Thyroid gland (tissue), 4 donors: ENCODE data around the gene DSC2.

Experiments
- POLR2A ChIP-seq, 2 donors: fragments of 450-650 bp; IDR thresholded peaks; one replicate each; pipeline ENCODE4 v1.6.1; 2017; ENCODE audit warnings: antibody characterized with exemption in 2 of 2, mild to moderate bottlenecking in 2 of 2, moderate library complexity in 1 of 2
- TF ChIP-seq, protein P1 (sequence below), 6 experiments: fragments of 200-600 bp in 3 of 6; fragments of 450-650 bp in 3 of 6; sonication (generic) in 3 of 6; IDR thresholded peaks; one replicate each; pipeline ENCODE4 v1.5.1; 2016 to 2019; ENCODE audit warnings: antibody characterized with exemption in 6 of 6, mild to moderate bottlenecking in 2 of 6, inconsistent platforms in 1 of 6, moderate library complexity in 1 of 6

DNA sequence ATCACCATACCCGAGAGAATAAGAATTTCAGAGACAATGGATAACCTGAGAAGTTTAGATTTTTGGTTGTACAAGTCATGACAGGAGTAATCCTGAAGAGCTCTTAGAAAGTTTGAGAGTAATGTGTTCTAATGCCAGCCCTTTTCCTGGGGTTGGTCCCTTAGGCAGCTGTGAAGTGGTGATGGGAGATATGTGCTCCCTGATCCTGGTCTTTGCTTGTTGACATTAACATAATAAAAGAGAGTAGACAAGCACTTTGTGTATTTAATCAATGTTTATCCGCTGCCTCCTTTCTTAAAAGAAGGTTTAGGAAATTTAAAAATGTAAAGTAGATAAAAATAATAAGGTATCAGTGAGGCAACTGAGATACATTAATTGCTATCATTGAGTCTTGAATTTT lies 45.9 kb downstream of the DSC2 start:
- TF ChIP-seq, protein P1, sequence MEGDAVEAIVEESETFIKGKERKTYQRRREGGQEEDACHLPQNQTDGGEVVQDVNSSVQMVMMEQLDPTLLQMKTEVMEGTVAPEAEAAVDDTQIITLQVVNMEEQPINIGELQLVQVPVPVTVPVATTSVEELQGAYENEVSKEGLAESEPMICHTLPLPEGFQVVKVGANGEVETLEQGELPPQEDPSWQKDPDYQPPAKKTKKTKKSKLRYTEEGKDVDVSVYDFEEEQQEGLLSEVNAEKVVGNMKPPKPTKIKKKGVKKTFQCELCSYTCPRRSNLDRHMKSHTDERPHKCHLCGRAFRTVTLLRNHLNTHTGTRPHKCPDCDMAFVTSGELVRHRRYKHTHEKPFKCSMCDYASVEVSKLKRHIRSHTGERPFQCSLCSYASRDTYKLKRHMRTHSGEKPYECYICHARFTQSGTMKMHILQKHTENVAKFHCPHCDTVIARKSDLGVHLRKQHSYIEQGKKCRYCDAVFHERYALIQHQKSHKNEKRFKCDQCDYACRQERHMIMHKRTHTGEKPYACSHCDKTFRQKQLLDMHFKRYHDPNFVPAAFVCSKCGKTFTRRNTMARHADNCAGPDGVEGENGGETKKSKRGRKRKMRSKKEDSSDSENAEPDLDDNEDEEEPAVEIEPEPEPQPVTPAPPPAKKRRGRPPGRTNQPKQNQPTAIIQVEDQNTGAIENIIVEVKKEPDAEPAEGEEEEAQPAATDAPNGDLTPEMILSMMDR (IDR thresholded peaks at IDR 0.05): no peak
- TF ChIP-seq POLR2A (IDR thresholded peaks at IDR 0.05): no peak
